GM19025 (cell line): ENCODE measurements around the gene TNKS1BP1.

Experiments
- ATAC-seq: cut with Tn5 transposase; IDR thresholded peaks from one replicate; pipeline ENCODE4 v1.9.1; 2021; ENCODE audit warnings: mild to moderate bottlenecking, low read depth, moderate library complexity; ENCODE audit not compliant: unreplicated experiment

Gene TNKS1BP1

GRCh38 chr11:57335023-57335342 lies 10.2 kb upstream of the TNKS1BP1 start:
- ATAC-seq, result no peak

GRCh38 chr11:57332694-57333440 lies 8.1 kb upstream of the TNKS1BP1 start:
- no peak for ATAC-seq

- no peak for ATAC-seq
These were observed 7.0 kb upstream of the TNKS1BP1 start for GRCh38 chr11:57331720-57332119.

GRCh38 chr11:57330029-57330428 lies 5.3 kb upstream of the TNKS1BP1 start:
- peak; percentile 34 for ATAC-seq

GRCh38 chr11:57327721-57328120 lies 3.0 kb upstream of the TNKS1BP1 start:
- no peak for ATAC-seq

- ATAC-seq, result no peak
These were observed 940 bp upstream of the TNKS1BP1 start for GRCh38 chr11:57325735-57326048.

- ATAC-seq, result no peak
These were observed 432 bp downstream of the TNKS1BP1 start for GRCh38 chr11:57324154-57324885.

- ATAC-seq, result no peak
These were observed 948 bp downstream of the TNKS1BP1 start for GRCh38 chr11:57323855-57324153.

- ATAC-seq, result no peak
These were observed 1.4 kb downstream of the TNKS1BP1 start for GRCh38 chr11:57323167-57323854.

GRCh38 chr11:57322256-57323166 lies 2.2 kb downstream of the TNKS1BP1 start:
- no peak for ATAC-seq

- ATAC-seq, result no peak
These were observed 3.1 kb downstream of the TNKS1BP1 start for GRCh38 chr11:57321388-57322255.

- no peak for ATAC-seq
These were observed 3.9 kb downstream of the TNKS1BP1 start for GRCh38 chr11:57320719-57321387.

- ATAC-seq, result no peak
These were observed 4.6 kb downstream of the TNKS1BP1 start for GRCh38 chr11:57320067-57320718.

- no peak for ATAC-seq
These were observed 6.6 kb downstream of the TNKS1BP1 start for GRCh38 chr11:57318178-57318577.

GRCh38 chr11:57316017-57316416 lies 8.7 kb downstream of the TNKS1BP1 start:
- no peak for ATAC-seq

- ATAC-seq, result no peak
These were observed 9.3 kb downstream of the TNKS1BP1 start for GRCh38 chr11:57315491-57315890.

- no peak for ATAC-seq
These were observed 10.4 kb downstream of the TNKS1BP1 start for GRCh38 chr11:57314221-57314973.

- ATAC-seq, result no peak
These were observed 11.0 kb downstream of the TNKS1BP1 start for GRCh38 chr11:57313788-57314135.
